HFF-Myc (cell line): ENCODE data around the gene AIDA.

Experiments
- DNase-seq: peaks from one replicate; pipeline ENCODE4 v3.0.0-alpha.2; 2011; ENCODE audit warnings: low read depth; ENCODE audit errors: extremely low read depth
- H3K4me3 ChIP-seq: replicated peaks from 2 replicates; pipeline ENCODE4 v1.5.1; 2011; ENCODE audit warnings: low read depth, mild to moderate bottlenecking, control low read depth, low read length
- CTCF ChIP-seq: IDR thresholded peaks from 2 replicates; pipeline ENCODE4 v1.5.1; 2012; ENCODE audit warnings: mild to moderate bottlenecking, low read depth, low read length, control low read depth; ENCODE audit errors: missing control alignments

AIDA gene

GRCh38 chr1:222712253-222713090, at the start of gene AIDA, which contains the start of gene BROX:
AIDA (minus strand) TSS chr1:222712491; CDS start chr1:222712317, 174 bp downstream.
BROX (plus strand) TSS chr1:222712564; CDS start chr1:222715700, 3,136 bp downstream.
- peak within 1 kb of the TSS; percentile 100 for H3K4me3 ChIP-seq
- no peak for TF ChIP-seq CTCF
- peak; percentile 39 for DNase-seq

GRCh38 chr1:222761083-222761482, 48.8 kb upstream of the AIDA start:
- TF ChIP-seq CTCF = no peak
- no peak overlapping the region for H3K4me3 ChIP-seq
- DNase-seq = no peak

GRCh38 chr1:222759451-222760035, 47.3 kb upstream of the AIDA start:
- no peak for DNase-seq
- H3K4me3 ChIP-seq = no peak overlapping the region
- TF ChIP-seq CTCF = no peak

- no peak overlapping the region for H3K4me3 ChIP-seq
- no peak for TF ChIP-seq CTCF
- no peak for DNase-seq
Observed at GRCh38 chr1:222757646-222758268, 45.5 kb upstream of the AIDA start.

GRCh38 chr1:222754366-222755139, 42.3 kb upstream of the AIDA start:
- DNase-seq = peak; percentile 98
- no peak for TF ChIP-seq CTCF
- no peak overlapping the region for H3K4me3 ChIP-seq

- no peak for DNase-seq
- TF ChIP-seq CTCF = no peak
- H3K4me3 ChIP-seq = no peak overlapping the region
Observed at GRCh38 chr1:222751255-222751654, 39.0 kb upstream of the AIDA start.
